Measurements from ENCODE around the gene HCFC2. TPM values are rescaled to one million over a fixed set of nuclear protein-coding genes. Genes with fewer than 3 reads are reported as not detected.

Gene HCFC2
- total RNA-seq, 1 experiment from 2014 or later: 6.1 TPM

DNA sequence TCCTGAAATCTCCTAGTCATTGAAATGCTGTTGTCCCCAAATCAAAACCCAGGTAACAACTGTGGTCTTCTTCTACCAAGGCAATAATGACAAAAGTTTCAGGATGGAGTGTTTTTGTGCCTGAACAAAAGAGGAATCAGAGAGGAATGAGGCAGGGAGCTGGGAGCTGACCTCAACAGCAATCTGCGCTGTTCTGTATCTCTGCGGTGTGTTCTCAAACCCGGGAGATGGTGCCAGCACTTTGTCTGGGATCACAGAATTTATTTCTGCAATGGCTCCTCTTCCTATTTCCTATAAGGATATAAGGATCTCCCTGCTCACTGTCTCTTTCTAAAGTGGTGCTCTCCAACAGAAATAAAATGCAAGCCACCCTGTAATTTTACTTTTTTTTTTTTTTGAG lies 13.9 kb upstream of the HCFC2 start:
- Histone ChIP-seq H3K36me3 (no peaks in the 10 kb centered on the region), H3K27me3 (peaks cover 7% of the 10 kb centered on the region; the same call in 1 of the 2 replicates), H3K9me3 (no peaks in the 10 kb centered on the region), H3K4me3 (peak overlapping the region; percentile 45)
- DNase-seq: no peak

DNA sequence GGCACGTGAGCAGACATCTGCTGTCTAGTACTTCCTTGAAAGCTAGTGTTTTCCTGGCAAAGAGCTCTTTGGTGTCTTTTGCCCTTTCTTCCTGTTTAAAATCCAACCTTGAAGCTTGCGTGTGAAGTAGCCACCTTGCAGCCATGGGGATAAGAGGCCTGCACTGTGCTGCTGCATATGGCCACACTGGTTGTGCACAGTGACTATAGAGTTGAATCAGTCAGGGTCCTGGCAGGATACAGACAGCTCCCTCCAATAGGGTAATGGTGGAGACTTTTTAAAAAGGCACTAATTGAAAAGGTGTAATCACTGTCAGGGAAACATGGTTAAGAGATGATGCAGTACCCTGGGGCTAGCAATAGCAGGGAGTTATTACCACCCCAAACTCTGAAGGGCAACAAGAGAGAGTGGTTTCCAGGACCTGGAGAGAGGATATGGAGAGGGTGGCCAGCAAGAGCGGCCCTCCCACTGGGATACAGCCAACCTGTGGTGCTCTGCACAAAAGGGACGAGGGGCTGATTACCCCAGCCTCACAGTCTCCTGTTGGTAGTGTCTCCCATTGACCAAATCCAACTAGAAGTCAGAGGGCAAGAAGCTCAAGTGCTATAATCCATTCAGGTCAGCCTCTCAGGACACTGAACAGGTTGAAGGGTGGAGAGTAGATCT lies 9.5 kb upstream of the HCFC2 start:
- Histone ChIP-seq H3K36me3 (no peaks in the 10 kb centered on the region), H3K4me3 (no peak overlapping the region), H3K27me3 (peaks cover 7% of the 10 kb centered on the region; the same call in 1 of the 2 replicates), H3K9me3 (no peaks in the 10 kb centered on the region)
- DNase-seq: no peak

DNA sequence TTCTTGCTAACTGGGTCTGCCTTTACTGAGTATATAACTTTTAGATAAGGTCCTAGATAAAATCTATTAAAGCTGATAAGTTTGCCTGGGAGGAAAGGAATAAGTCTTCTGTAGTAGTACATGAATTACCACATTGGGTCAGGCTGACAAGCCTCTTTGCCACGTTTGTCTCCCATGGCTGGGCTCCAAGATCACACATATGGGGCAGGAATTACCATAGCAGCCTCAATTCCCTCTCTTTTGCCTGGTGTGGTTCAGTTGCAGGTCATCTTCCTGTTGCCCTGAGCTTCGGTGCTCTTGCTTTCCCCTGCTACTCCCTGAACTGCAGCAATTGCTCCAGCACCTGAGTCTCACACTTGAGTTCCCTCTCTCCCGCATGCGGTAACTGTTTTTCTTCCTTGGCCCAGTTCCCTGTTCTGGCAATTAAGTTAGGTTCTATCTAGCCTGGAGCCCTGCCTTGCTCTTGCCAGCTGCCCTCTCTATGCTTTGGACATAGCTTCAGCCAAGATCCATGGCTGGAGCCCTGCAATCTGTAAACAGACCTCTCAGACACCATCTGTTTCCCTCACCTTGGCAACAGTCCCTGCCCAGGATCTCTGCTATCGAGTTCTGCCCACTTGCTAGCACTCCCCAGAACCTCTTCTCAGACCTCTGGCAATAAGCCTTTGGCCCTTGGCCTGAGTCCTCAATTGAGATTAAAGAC lies 8.5 kb upstream of the HCFC2 start:
- Histone ChIP-seq H3K4me3 (no peak overlapping the region), H3K9me3 (no peaks in the 10 kb centered on the region), H3K36me3 (no peaks in the 10 kb centered on the region), H3K27me3 (peaks cover 7% of the 10 kb centered on the region; the same call in 1 of the 2 replicates)
- DNase-seq: peak; percentile 86

DNA sequence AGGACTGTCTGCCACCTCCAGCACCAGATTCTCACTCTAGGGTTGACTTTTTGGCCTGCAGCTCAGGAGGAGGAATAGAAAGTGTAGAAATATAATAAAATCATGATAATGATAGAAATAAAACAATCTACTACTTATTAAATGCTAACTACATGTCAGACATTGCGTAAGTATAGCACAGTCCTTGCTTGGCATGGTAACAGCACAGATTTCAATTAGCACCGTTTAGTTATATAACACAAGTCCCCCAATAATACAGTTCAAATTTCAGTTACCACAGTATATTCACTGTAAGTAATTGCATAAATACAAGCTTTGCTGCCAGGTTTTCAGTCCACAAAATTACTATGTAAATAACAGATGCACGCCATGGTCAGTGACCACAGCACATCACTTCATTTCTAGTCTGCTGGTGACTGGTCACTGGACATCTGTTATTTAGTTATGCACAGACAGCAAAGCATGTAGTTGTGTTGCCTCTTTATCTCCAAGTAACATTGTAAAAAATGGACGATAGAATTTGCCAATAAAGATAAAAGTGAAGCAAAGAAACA lies 7.8 kb upstream of the HCFC2 start:
- Histone ChIP-seq H3K36me3 (no peaks in the 10 kb centered on the region), H3K4me3 (no peak overlapping the region), H3K9me3 (no peaks in the 10 kb centered on the region), H3K27me3 (peaks cover 4% of the 10 kb centered on the region; the same call in 1 of the 2 replicates)
- DNase-seq: no peak

DNA sequence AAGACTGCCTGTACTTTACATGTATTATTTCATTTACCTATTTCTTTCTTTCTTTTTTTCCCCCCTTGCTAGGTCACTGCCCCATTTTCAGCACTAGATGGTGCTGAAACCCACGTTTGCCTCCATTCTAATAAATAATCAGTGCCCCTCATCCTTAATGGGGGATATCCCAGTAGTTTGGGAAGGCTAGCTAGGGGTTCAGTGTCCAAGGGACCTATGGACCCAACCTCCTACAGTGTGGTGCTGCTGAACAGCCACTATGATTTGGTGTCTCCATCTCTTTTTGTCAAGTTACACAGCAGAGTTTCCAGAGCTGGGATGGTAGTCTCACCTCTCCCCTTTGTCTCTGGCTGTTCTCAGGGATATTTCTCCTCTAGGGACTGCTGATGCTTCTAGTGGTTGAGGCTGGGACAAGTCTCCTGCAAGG lies 6.5 kb upstream of the HCFC2 start:
- DNase-seq: no peak

DNA sequence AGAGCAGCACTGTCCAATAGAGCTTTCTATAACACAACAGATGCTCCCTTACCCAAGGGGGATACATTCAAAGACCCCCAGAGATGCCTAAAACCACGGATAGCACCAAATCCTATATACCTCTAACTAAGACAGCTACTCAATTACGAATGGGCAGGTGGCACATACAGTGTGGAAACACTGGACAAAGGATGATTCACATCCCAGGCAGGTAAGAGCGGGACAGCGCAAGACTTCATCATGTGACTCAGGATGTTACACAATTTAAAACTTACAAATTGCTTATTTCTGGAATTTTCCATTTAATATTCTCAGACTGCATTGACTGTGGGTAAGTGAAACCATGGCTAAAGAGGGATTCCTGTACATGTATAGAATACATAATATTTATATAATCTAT lies 5.5 kb upstream of the HCFC2 start:
- H3K4me3 ChIP-seq: no peak overlapping the region
- no peaks in the 10 kb centered on the region for H3K36me3 ChIP-seq
- no peaks in the 10 kb centered on the region for H3K27me3 ChIP-seq
- no peak for DNase-seq
- no peaks in the 10 kb centered on the region for H3K9me3 ChIP-seq

More for the DNA sequence above, 6.5 kb upstream of the HCFC2 start:
- Histone ChIP-seq H3K9me3 (no peaks in the 10 kb centered on the region), H3K36me3 (no peaks in the 10 kb centered on the region), H3K4me3 (no peak overlapping the region), H3K27me3 (no peaks in the 10 kb centered on the region)

DNA sequence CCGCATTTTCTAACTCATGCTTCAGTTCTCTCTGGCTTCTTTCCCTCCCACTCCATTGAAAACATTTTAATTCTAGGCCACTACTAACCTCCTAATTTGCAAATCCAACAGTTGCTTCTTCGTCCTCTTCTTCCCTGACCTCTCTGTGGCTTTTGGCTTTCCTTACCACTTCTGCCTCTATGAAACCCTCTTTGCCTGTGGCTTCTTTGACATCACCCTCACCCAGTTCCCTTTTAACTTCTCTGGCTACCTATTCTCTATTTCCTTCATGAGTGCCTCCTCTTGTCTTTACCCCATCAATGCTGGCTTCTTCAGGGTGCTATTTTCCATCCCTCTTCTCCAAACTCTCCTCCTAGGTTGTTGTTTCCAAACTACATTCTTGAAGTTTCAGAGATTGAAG lies 4.4 kb upstream of the HCFC2 start:
- Histone ChIP-seq H3K9me3 (no peaks in the 10 kb centered on the region), H3K4me3 (no peak overlapping the region), H3K36me3 (no peaks in the 10 kb centered on the region), H3K27me3 (no peaks in the 10 kb centered on the region)
- DNase-seq: no peak

DNA sequence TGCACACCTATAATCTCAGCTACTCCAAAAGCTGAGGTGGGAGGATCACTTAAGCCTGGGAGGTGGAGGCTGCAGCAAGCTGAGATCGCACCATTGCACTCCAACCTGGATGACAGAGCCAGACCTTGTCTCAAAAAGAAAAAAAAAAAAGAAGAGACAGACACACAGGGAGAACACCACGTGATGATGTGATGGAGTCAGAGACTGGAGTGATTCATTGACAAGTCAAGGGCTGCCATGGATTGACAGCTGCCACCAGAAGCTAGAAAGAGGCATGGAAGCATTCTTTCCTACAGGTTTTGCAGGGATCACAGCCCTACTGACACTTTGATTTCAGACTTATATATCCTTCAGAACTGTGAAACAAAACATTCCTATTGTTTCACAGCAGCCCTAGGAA lies 3.5 kb upstream of the HCFC2 start:
- no peaks in the 10 kb centered on the region for H3K36me3 ChIP-seq
- H3K9me3 ChIP-seq: no peaks in the 10 kb centered on the region
- H3K27me3 ChIP-seq: no peaks in the 10 kb centered on the region
- no peak overlapping the region for H3K4me3 ChIP-seq
- DNase-seq: no peak

DNA sequence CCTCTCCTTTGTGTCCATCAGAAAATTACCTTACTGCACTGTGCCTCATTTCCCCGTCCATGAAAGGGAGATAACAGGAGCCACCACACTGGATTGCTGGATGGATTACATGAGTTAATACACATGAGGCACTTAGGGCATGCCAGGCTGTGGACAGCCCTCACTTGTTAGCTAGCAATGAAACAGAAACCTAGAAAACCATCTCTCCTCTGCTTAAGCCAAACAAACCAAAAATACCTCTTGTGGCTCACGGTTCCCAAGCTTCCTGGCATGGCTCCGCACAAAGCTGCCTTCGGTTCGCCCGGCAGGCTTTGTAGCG lies 660 bp upstream of the HCFC2 start:
- Histone ChIP-seq H3K9me3 (no peaks in the 10 kb centered on the region), H3K4me3 (peak overlapping the region; percentile 96), H3K36me3 (peaks cover 10% of the 10 kb centered on the region), H3K27me3 (no peaks in the 10 kb centered on the region)
- no peak for DNase-seq

DNA sequence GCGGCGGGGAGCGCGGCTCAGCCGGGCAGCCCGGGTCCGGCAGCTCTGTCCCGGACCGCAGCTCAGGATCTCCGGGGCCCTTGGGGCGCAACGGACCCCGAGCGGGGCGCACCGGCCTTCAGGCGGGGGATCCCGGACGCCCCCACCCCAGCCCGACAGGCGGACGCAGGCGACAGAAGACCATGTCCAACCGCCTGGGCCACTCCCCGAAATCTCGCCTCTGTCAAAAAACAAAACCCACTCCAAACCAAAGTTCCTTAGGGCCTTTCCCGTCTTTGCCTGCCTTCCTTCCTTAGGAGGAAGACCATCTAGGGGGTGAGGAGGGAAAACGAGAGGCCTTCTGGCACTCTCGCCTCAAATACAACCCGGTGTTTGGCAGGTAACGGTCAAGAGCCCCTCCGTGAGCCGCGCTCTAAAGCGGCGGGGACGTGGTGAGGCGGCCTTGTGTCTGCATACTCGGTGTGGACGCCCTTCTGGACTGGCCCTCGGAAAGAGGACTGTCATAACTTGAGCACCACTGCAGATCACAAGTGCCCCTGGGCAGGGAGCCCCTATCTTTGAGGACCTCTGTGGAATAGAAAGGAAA lies 604 bp downstream of the HCFC2 start:
- Histone ChIP-seq H3K4me3 (peak overlapping the region; percentile 96), H3K36me3 (peaks cover 14% of the 10 kb centered on the region), H3K27me3 (no peaks in the 10 kb centered on the region), H3K9me3 (no peaks in the 10 kb centered on the region)
- DNase-seq: peak; percentile 10

DNA sequence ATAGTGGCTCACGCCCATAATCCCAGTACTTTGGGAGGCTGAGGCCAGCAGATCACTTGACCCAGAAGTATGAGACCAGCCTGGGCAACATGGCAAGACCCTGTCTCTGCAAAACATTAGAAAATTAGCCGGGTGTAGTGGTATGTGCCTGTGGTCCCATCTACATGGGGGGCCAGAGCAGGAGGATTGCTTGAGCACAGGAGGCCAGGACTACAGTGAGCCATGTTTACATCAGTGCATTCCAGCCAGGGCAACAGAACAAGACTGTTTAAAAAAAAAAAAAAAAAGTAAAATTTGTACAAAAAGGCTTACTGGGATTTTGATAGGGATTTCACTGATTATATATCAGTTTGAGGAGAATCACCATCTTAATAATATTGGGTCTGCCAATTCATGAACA lies 7.8 kb downstream of the HCFC2 start:
- Histone ChIP-seq H3K36me3 (peaks cover 28% of the 10 kb centered on the region), H3K4me3 (no peak overlapping the region), H3K27me3 (no peaks in the 10 kb centered on the region), H3K9me3 (no peaks in the 10 kb centered on the region)
- DNase-seq: no peak

DNA sequence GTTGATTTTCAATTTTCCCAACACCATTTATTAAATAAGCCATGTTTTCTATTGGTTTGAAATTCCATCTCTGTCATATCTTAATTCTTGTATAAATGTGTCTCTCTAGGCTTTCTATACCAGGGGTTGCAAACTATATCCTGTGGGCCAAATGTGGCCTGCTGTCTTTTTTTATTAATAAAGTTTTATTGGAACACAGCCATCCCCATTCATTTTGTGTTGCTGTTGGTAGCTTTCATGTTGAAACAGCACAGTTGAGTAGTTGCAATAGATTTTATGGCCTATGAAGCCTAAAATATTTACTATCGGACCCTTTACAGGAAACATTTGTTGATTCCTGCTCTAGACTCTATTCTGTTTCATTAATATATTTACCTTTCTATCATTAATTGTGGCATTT lies 9.4 kb downstream of the HCFC2 start:
- DNase-seq: no peak

DNA sequence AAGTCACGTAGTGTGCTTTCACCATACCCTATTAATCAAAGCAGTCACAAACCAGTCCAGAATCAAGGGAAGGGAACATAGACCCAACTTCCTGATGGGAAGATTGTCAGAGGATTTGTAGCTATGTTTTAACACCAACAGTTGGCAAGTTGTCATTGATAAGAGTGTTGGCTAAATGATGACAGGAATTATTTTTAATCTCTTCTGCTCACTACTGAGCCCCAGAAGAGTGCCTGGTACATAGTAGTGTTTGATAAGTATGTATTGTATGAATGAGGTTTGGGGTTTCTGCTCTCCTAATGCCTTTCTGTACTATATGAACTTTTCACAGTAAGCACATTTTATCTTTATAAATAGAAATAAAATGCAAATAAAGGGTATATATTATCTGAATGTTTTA lies 14.7 kb downstream of the HCFC2 start:
- Histone ChIP-seq H3K9me3 (no peaks in the 10 kb centered on the region), H3K4me3 (no peak overlapping the region), H3K27me3 (no peaks in the 10 kb centered on the region), H3K36me3 (peaks cover 24% of the 10 kb centered on the region)
- no peak for DNase-seq

More for the DNA sequence above, 9.4 kb downstream of the HCFC2 start:
- Histone ChIP-seq H3K36me3 (peaks cover 30% of the 10 kb centered on the region), H3K9me3 (no peaks in the 10 kb centered on the region), H3K27me3 (no peaks in the 10 kb centered on the region), H3K4me3 (no peak overlapping the region)

DNA sequence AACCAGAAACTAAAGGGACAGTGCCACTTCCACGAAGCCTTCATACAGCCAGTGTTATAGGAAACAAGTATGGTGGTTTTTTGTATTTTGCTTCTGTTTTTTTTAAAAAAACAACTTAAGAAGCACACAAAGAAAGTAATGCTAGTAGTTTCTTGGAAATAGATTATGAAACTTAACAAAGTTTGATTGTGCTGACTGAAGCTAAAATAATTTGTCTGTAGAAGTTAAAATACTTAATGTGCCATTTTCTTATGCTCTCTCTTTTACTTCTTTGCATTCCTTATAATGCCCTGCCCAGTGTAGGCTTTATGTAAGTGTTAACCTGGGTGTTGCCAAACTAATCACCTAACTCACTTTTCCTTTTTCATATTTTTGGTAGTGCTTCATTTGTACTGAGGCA lies 16.4 kb downstream of the HCFC2 start:
- peaks cover 27% of the 10 kb centered on the region for H3K36me3 ChIP-seq
- DNase-seq: no peak
- H3K9me3 ChIP-seq: no peaks in the 10 kb centered on the region
- no peak overlapping the region for H3K4me3 ChIP-seq
- no peaks in the 10 kb centered on the region for H3K27me3 ChIP-seq

DNA sequence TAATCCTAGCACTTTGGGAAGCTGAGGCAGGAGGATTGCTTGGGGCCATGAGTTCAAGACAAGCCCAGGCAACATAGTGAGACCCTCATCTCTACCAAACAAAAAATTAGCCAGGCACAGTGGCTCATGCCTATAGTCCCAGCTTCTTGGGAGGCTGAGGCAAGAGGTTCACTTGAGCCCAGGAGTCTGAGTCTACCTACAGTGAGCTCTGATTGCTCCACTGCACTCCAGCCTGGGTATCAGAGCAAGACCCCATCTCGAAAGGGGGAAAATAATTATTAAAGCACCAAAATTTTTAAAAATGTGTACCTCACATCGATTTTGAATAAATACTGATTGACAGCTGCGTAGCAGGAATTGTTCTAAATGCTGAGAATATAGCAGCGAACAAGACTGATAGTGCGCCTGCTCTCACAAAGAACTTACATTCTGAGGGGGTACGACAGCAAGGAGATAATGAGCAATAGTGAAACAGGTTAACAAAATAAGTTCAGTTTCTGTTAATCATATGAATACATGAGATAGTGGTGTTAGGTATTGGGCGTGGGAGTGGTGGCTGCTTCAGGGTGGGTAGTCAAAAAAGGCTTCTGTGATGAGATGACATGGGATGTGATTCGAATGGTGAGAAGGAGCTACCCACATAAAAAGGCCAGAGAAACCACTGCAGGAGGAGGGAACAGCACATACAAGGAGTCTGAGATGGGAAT lies 19.6 kb downstream of the HCFC2 start:
- DNase-seq: no peak
- peaks cover 41% of the 10 kb centered on the region for H3K36me3 ChIP-seq
- no peak overlapping the region for H3K4me3 ChIP-seq
- no peaks in the 10 kb centered on the region for H3K9me3 ChIP-seq
- H3K27me3 ChIP-seq: no peaks in the 10 kb centered on the region

DNA sequence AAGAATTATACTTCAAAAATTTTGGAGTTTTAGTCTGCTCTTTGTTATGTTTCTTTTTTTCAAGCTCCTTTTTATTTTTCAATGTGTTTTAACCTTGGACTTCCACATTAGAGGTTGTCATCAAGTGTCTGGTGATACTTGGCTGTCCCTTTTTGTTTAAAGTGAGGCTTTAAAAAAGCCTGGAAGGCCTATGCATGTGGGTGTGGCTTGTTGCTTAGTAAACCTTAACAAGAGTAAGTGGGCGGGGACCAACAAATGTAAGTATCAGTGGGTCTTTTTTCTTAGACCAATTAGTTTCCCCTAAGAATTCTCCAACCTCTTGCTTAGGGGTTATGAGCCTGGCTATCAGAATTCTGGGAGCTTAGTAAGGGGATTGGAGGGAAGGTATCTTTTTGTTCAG lies 26.4 kb downstream of the HCFC2 start:
- Histone ChIP-seq H3K4me3 (no peak overlapping the region), H3K36me3 (peaks cover 42% of the 10 kb centered on the region), H3K9me3 (no peaks in the 10 kb centered on the region), H3K27me3 (no peaks in the 10 kb centered on the region)
- no peak for DNase-seq

DNA sequence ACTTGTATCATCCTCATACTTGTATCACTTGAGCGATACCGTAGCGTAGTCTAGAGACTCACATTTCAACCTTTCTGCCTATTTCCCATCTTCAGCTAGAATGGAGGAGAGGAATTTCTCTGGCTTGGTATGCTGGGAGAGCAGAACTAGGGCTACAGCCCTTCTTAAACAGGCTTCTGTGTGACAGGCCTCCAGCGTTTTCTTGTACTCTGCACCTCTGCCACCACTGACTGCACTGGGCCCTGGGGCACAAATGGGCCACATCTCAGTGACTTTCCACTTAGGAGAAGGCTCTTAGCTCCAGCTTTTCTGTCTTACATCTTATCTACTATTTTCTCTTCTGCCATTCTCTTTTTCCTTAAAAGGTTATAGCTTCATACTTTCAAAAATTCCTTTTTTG lies 26.8 kb downstream of the HCFC2 start:
- Histone ChIP-seq H3K36me3 (peaks cover 42% of the 10 kb centered on the region), H3K27me3 (no peaks in the 10 kb centered on the region), H3K4me3 (no peak overlapping the region), H3K9me3 (no peaks in the 10 kb centered on the region)
- no peak for DNase-seq

Measured in MG63 (cell line).